Activated gamma-delta T cell treated with anti-CD3 and anti-CD28 coated beads, Interleukin-2, amount 50 U/mL, for 16 hours (primary cell): ENCODE data around the gene AATK.
A peak's percentile ranks its signal among the peaks of the same experiment; 100 is the strongest.

Experiments
- DNase-seq: peaks from one replicate; pipeline ENCODE4 v3.0.0-alpha.2; 2020; ENCODE audit warnings: low read depth

AATK gene

GRCh38 chr17:81143200-81143527, 22.9 kb downstream of the AATK start:
- DNase-seq = no peak

GRCh38 chr17:81142301-81143199, 23.5 kb downstream of the AATK start:
- peak; percentile 32 for DNase-seq

GRCh38 chr17:81140695-81141094, 25.3 kb downstream of the AATK start:
- DNase-seq = no peak

- DNase-seq = no peak
Observed at GRCh38 chr17:81140018-81140417, 26.0 kb downstream of the AATK start.

- no peak for DNase-seq
Observed at GRCh38 chr17:81139428-81139827, 26.6 kb downstream of the AATK start.

GRCh38 chr17:81138500-81138899, 27.5 kb downstream of the AATK start:
- DNase-seq = no peak

GRCh38 chr17:81138083-81138482, 27.9 kb downstream of the AATK start:
- no peak for DNase-seq

GRCh38 chr17:81137248-81137647, 28.8 kb downstream of the AATK start:
- DNase-seq = no peak

- DNase-seq = no peak
Observed at GRCh38 chr17:81136366-81136765, 29.7 kb downstream of the AATK start.

- no peak for DNase-seq
Observed at GRCh38 chr17:81135505-81136278, 30.3 kb downstream of the AATK start.

GRCh38 chr17:81134064-81134781, 31.8 kb downstream of the AATK start:
- no peak for DNase-seq

GRCh38 chr17:81132770-81133723, 33.0 kb downstream of the AATK start:
- DNase-seq = no peak

GRCh38 chr17:81132197-81132540, 33.9 kb downstream of the AATK start:
- no peak for DNase-seq

- DNase-seq = no peak
Observed at GRCh38 chr17:81131486-81132196, 34.4 kb downstream of the AATK start.

- no peak for DNase-seq
Observed at GRCh38 chr17:81130385-81131361, 35.3 kb downstream of the AATK start.

- DNase-seq = no peak
Observed at GRCh38 chr17:81129711-81130367, 36.2 kb downstream of the AATK start.

- DNase-seq = no peak
Observed at GRCh38 chr17:81129289-81129688, 36.7 kb downstream of the AATK start.

GRCh38 chr17:81128774-81129173, 37.2 kb downstream of the AATK start:
- DNase-seq = no peak

GRCh38 chr17:81128338-81128737, 37.7 kb downstream of the AATK start:
- DNase-seq = no peak
